ENCODE results near the gene BEAN1. TPM values are rescaled to one million over a fixed set of nuclear protein-coding genes. Genes with fewer than 3 reads are reported as not detected.

The BEAN1 gene
- polyA plus RNA-seq, 1 of the 3 experiments (the other 2 are of a cell fraction), result 0.07 TPM

DNA sequence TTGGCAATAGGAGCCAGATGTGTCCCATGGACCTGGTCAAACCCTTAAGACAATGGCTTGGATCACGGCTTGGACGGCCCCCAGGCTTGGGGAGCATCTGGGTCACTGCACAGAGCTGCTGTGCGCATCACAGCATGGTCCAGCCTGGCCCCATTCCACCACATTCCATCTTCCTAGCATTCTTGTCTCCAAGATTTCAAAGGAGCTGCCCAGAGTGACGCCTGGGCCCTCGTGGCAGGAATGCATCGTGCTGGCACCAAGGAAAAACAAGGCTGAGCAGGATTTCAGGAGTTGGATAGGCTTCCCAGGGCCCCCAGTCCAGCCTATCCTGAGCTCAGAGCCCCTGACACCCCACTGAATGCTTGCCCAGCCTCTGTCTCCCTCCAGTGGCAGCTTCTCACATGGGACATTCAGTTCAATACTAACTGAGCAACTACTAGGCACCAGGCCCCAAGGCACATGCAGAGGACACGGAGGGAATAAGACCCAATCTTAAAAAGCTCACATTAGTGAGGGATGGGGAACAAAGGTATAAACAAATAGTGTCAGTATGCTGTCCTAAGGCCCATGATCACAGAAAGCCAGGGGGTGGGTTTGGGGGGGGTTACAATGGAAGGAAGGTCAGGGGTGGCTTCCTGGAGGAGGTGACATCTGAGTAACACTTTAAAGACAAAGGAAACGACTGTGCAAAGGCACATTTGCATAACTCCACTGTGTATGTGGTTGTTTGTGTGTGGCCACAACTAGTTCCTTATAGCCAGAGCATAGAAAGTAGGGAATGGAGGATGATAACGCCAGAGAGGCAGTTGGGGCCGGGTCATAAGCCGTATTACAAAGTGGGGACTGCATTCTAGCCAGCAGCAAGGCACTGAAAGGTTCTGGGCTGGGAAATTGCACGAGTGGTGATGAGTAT, 88.8 kb downstream of the BEAN1 start:
- Histone ChIP-seq H3K4me2 (peak overlapping the region; percentile 69; the same call in 1 of the 2 replicates), H3F3A (replicated peaks; ENCODE audit: insufficient read depth) (peaks cover 34% of the 10 kb centered on the region), H3K4me1 (ENCODE audit: control insufficient read depth in 1 of 2, insufficient read depth in 2 of 2, low read depth in 1 of 2, low read length in 1 of 2) (peaks cover 20 to 39% of the 10 kb centered on the region in 2 experiments; a peak in 3 of 4 replicates), H3K79me2 (ENCODE audit: insufficient read depth) (no peaks in the 10 kb centered on the region), H3K27ac (ENCODE audit: low read depth in 2 of 2, low read length in 1 of 2) (peak overlapping the region; percentile 79 to 94), H4K20me1 (ENCODE audit: insufficient read depth) (no peaks in the 10 kb centered on the region), H3K9ac (peak overlapping the region; percentile 39; the same call in 1 of the 2 replicates), H3K4me3 (ENCODE audit: low read depth in 2 of 2, low read length in 1 of 2) (no peak overlapping the region), H3K9me2 (no peaks in the 10 kb centered on the region), H2AFZ (ENCODE audit: low read depth) (no peak overlapping the region), H3K27me3 (ENCODE audit: insufficient read depth) (no peaks in the 10 kb centered on the region), H3K36me3 (replicated peaks in 1 of 2; ENCODE audit: control insufficient read depth in 1 of 2, insufficient read depth in 2 of 2, low read length in 1 of 2) (no peaks in the 10 kb centered on the region), H3K9me3 (no peaks in the 10 kb centered on the region)
- peak; percentile 65; the same call in 1 of the 2 replicates for TF ChIP-seq NFIC (IDR thresholded peaks at IDR 0.05; ENCODE audit: borderline replicate concordance)
- TF ChIP-seq, protein P1, sequence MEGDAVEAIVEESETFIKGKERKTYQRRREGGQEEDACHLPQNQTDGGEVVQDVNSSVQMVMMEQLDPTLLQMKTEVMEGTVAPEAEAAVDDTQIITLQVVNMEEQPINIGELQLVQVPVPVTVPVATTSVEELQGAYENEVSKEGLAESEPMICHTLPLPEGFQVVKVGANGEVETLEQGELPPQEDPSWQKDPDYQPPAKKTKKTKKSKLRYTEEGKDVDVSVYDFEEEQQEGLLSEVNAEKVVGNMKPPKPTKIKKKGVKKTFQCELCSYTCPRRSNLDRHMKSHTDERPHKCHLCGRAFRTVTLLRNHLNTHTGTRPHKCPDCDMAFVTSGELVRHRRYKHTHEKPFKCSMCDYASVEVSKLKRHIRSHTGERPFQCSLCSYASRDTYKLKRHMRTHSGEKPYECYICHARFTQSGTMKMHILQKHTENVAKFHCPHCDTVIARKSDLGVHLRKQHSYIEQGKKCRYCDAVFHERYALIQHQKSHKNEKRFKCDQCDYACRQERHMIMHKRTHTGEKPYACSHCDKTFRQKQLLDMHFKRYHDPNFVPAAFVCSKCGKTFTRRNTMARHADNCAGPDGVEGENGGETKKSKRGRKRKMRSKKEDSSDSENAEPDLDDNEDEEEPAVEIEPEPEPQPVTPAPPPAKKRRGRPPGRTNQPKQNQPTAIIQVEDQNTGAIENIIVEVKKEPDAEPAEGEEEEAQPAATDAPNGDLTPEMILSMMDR (IDR thresholded peaks at IDR 0.05), result peak; percentile 62
- TF ChIP-seq TEAD4 (IDR thresholded peaks at IDR 0.05; ENCODE audit: borderline replicate concordance, insufficient read depth), result peak; percentile 52; the same call in 1 of the 2 replicates
- TF ChIP-seq, protein P2, sequence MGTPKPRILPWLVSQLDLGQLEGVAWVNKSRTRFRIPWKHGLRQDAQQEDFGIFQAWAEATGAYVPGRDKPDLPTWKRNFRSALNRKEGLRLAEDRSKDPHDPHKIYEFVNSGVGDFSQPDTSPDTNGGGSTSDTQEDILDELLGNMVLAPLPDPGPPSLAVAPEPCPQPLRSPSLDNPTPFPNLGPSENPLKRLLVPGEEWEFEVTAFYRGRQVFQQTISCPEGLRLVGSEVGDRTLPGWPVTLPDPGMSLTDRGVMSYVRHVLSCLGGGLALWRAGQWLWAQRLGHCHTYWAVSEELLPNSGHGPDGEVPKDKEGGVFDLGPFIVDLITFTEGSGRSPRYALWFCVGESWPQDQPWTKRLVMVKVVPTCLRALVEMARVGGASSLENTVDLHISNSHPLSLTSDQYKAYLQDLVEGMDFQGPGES (IDR thresholded peaks at IDR 0.05; ENCODE audit: low read depth, low read length), result no peak
- no peak for TF ChIP-seq RFX5 (IDR thresholded peaks at IDR 0.05; ENCODE audit: low read length)
- peak; percentile 38; the same call in 1 of the 2 replicates for TF ChIP-seq RAD21 (IDR thresholded peaks at IDR 0.05; ENCODE audit: low read length)
- TF ChIP-seq, protein P3, sequence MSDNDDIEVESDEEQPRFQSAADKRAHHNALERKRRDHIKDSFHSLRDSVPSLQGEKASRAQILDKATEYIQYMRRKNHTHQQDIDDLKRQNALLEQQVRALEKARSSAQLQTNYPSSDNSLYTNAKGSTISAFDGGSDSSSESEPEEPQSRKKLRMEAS (IDR thresholded peaks at IDR 0.05; ENCODE audit: low read depth), result peak; percentile 77
- TF ChIP-seq, protein P4, sequence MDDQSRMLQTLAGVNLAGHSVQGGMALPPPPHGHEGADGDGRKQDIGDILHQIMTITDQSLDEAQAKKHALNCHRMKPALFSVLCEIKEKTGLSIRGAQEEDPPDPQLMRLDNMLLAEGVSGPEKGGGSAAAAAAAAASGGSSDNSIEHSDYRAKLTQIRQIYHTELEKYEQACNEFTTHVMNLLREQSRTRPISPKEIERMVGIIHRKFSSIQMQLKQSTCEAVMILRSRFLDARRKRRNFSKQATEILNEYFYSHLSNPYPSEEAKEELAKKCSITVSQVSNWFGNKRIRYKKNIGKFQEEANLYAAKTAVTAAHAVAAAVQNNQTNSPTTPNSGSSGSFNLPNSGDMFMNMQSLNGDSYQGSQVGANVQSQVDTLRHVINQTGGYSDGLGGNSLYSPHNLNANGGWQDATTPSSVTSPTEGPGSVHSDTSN (IDR thresholded peaks at IDR 0.05), result peak; percentile 18; the same call in 1 of the 2 replicates
- TF ChIP-seq, protein P5, sequence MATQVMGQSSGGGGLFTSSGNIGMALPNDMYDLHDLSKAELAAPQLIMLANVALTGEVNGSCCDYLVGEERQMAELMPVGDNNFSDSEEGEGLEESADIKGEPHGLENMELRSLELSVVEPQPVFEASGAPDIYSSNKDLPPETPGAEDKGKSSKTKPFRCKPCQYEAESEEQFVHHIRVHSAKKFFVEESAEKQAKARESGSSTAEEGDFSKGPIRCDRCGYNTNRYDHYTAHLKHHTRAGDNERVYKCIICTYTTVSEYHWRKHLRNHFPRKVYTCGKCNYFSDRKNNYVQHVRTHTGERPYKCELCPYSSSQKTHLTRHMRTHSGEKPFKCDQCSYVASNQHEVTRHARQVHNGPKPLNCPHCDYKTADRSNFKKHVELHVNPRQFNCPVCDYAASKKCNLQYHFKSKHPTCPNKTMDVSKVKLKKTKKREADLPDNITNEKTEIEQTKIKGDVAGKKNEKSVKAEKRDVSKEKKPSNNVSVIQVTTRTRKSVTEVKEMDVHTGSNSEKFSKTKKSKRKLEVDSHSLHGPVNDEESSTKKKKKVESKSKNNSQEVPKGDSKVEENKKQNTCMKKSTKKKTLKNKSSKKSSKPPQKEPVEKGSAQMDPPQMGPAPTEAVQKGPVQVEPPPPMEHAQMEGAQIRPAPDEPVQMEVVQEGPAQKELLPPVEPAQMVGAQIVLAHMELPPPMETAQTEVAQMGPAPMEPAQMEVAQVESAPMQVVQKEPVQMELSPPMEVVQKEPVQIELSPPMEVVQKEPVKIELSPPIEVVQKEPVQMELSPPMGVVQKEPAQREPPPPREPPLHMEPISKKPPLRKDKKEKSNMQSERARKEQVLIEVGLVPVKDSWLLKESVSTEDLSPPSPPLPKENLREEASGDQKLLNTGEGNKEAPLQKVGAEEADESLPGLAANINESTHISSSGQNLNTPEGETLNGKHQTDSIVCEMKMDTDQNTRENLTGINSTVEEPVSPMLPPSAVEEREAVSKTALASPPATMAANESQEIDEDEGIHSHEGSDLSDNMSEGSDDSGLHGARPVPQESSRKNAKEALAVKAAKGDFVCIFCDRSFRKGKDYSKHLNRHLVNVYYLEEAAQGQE (IDR thresholded peaks at IDR 0.05; ENCODE audit: low read depth, low read length), result no peak
- no peak for DNase-seq
- CTCF ChIA-PET, result interaction anchor here (1.1 to 1.4 kb wide), 4 partner anchors 9 to 172 kb away, joined by 3 to 4 read pairs (median 3); no protein-coding TSS in a partner anchor
- POLR2A ChIA-PET, result no interaction called here
- 73% methylated on average over 9 of the region's 12 CpGs for WGBS (ENCODE audit: low lambda C conversion rate)

Data from SK-N-SH (cell line).